ENCODE data around the gene ARF1. TPM values are rescaled to one million over a fixed set of nuclear protein-coding genes. Genes with fewer than 3 reads are reported as not detected.

ARF1 gene
- total and polyA plus RNA-seq, 2 of the 13 experiments (the other 11 are each of a cell fraction or from before 2014, with no cell fraction given), result 186 to 327 TPM

- TF ChIP-seq ZNF713 (CRISPR knock-in tag; IDR thresholded peaks at IDR 0.05) (no peak), SP4 (CRISPR knock-in tag; IDR thresholded peaks at IDR 0.05) (no peak), RNF219 (CRISPR knock-in tag; IDR thresholded peaks at IDR 0.05) (no peak), GZF1 (CRISPR knock-in tag; IDR thresholded peaks at IDR 0.05) (no peak), ZBTB14 (CRISPR knock-in tag; IDR thresholded peaks at IDR 0.05) (no peak), PLRG1 (conservative IDR thresholded peaks at IDR 0.05) (no peak), ZHX2 (IDR thresholded peaks at IDR 0.05; ENCODE audit: low read depth) (no peak), ZHX2 (CRISPR knock-in tag; IDR thresholded peaks at IDR 0.05; ENCODE audit: borderline replicate concordance) (no peak), MNT (IDR thresholded peaks at IDR 0.05) (no peak), ZNF562 (CRISPR knock-in tag; IDR thresholded peaks at IDR 0.05; ENCODE audit: borderline replicate concordance) (no peak), TRAFD1 (CRISPR knock-in tag; IDR thresholded peaks at IDR 0.05; ENCODE audit: borderline replicate concordance) (no peak)
Observed at GRCh38 chr1:228038387-228039005, 44.0 kb upstream of the ARF1 start (continued).
